Left cardiac atrium (tissue), 2 donors: ENCODE data around the gene KCNK16. TPM values are rescaled to one million over a fixed set of nuclear protein-coding genes. Genes with fewer than 3 reads are reported as not detected.

ENCODE experiments used
- total RNA-seq, 2 donors: library from RNA; stranded (reverse); fragmentation: NEBNext Ultra II Directional; extraction: Animal tissue kit (Norgen Biotek cat#: 25700); gene quantifications; one replicate each; pipeline ENCODE4 v1.2.1, GENCODE V29; 2021
- donor health status: DM: no; HTN: yes; CAD: no; lungs with severe emphysema.
- donor health status: DM: yes; HTN: yes; CAD: no.

Gene KCNK16
- total RNA-seq, 2 donors from 2014 or later: not detected

Other genes starting within 250 kb of the KCNK16 start
- 10 to 100 TPM in 1 of 2 donors, 1 to 10 TPM in 1; 9.2 to 10.8 TPM for gene SAYSD1, start 207.5 kb downstream of the KCNK16 start, total RNA-seq
- gene KCNK5, start 93.2 kb downstream of the KCNK16 start, total RNA-seq: 1 to 10 TPM in 1 of 2 donors, under 1 TPM in 1; 0.76 to 1.2 TPM
- gene KCNK17, start 8.3 kb downstream of the KCNK16 start, total RNA-seq: 1 to 10 TPM in 1 of 2 donors, under 1 TPM in 1; 0.53 to 1.1 TPM